NB4 (cell line): ENCODE data around the gene RHBDD1.

ENCODE experiments used
- CTCF ChIP-seq: IDR thresholded peaks from one replicate; pipeline ENCODE4 v1.5.1; 2012; ENCODE audit warnings: low read depth, low read length
- MAX ChIP-seq: IDR thresholded peaks from 2 replicates; pipeline ENCODE4 v1.6.1; 2011; ENCODE audit warnings: low read depth, low read length
- POLR2A ChIP-seq: IDR thresholded peaks from 2 replicates; pipeline ENCODE4 v1.6.1; 2011; ENCODE audit warnings: mild to moderate bottlenecking; ENCODE audit not compliant: insufficient read length; ENCODE audit errors: extremely low read depth

- TF ChIP-seq CTCF: no peak
- no peak for TF ChIP-seq MAX
- no peak for TF ChIP-seq POLR2A
Measured at GRCh38 chr2:226798422-226799210, 37.2 kb upstream of the RHBDD1 start.
